Neural cell (in vitro differentiated cells): ENCODE measurements around the gene TMEM208. TPM values are rescaled to one million over a fixed set of nuclear protein-coding genes. Genes with fewer than 3 reads are reported as not detected.
A peak's percentile ranks its signal among the peaks of the same experiment; 100 is the strongest.

Experiments
- H2AFZ ChIP-seq: fragments of 200-600, 300-800 bp; sonication (generic), shearing (Covaris generic); 2 replicates; pipeline ENCODE4 v1.6.0; 2014; ENCODE audit warnings: low read depth, mild to moderate bottlenecking, antibody characterized with exemption, low read length, moderate library complexity
- H3F3A ChIP-seq: fragments of 200-600 bp; shearing (Covaris generic); 2 replicates; pipeline ENCODE4 v1.6.1; 2016; ENCODE audit warnings: mild to moderate bottlenecking, moderate library complexity, mixed read lengths, antibody characterized with exemption, low read length; ENCODE audit not compliant: insufficient read depth, poor library complexity, severe bottlenecking
- H3K27ac ChIP-seq: fragments of 200-600, 300-800 bp; sonication (generic), shearing (Covaris generic); 2 replicates; pipeline ENCODE4 v1.5.1; 2014; ENCODE audit warnings: mild to moderate bottlenecking, low read length, moderate library complexity
- H3K27me3 ChIP-seq: fragments of 300-800, 200-600 bp; sonication (generic), shearing (Covaris generic); 2 replicates; pipeline ENCODE4 v1.6.0; 2014; ENCODE audit warnings: mild to moderate bottlenecking, low read depth, low read length, moderate library complexity; ENCODE audit not compliant: insufficient read depth
- H3K36me3 ChIP-seq: fragments of 300-800, 200-600 bp; sonication (generic), shearing (Covaris generic); 2 replicates; pipeline ENCODE4 v1.5.1; 2014; ENCODE audit warnings: mild to moderate bottlenecking, antibody characterized with exemption, low read length, moderate library complexity; ENCODE audit not compliant: insufficient read depth
- H3K4me2 ChIP-seq: fragments of 300-800, 200-600 bp; sonication (generic), shearing (Covaris generic); 2 replicates; pipeline ENCODE4 v1.6.0; 2014; ENCODE audit warnings: mild to moderate bottlenecking, low read length
- H3K4me3 ChIP-seq: fragments of 300-800, 200-600 bp; sonication (generic), shearing (Covaris generic); 2 replicates; pipeline ENCODE4 v1.5.1; 2014; ENCODE audit warnings: mild to moderate bottlenecking, low read length, moderate library complexity
- H3K79me2 ChIP-seq: fragments of 200-600 bp; shearing (Covaris generic); replicated peaks from 2 replicates; pipeline ENCODE4 v1.6.0; 2014; ENCODE audit warnings: mild to moderate bottlenecking, low read length, moderate library complexity; ENCODE audit not compliant: insufficient read depth
- H3K9ac ChIP-seq: fragments of 300-800, 200-600 bp; sonication (generic), shearing (Covaris generic); 2 replicates; pipeline ENCODE4 v1.6.1; 2016; ENCODE audit warnings: mild to moderate bottlenecking, low read length, mixed read lengths
- H3K9me2 ChIP-seq: fragments of 200-600 bp; shearing (Covaris generic); 2 replicates; pipeline ENCODE4 v1.6.1; 2016; ENCODE audit warnings: mild to moderate bottlenecking, low read length, mixed read lengths; ENCODE audit not compliant: insufficient read depth
- H3K9me3 ChIP-seq: fragments of 200-600, 300-800 bp; sonication (generic), shearing (Covaris generic); 2 replicates; pipeline ENCODE4 v1.6.1; 2016; ENCODE audit warnings: mild to moderate bottlenecking, mixed run types, low read length, moderate library complexity, mixed read lengths
- H4K20me1 ChIP-seq: fragments of 200-600 bp; shearing (Covaris generic); 2 replicates; pipeline ENCODE4 v1.6.1; 2016; ENCODE audit warnings: mild to moderate bottlenecking, mixed run types; ENCODE audit not compliant: insufficient read depth
- CTCF ChIP-seq: fragments of 450-650 bp; IDR thresholded peaks from 2 replicates; pipeline ENCODE4 v1.5.1; 2014; ENCODE audit warnings: antibody characterized with exemption, mild to moderate bottlenecking, moderate library complexity; ENCODE audit not compliant: poor library complexity, severe bottlenecking
- EP300 ChIP-seq: fragments of 450-650 bp; conservative IDR thresholded peaks from 2 replicates; pipeline ENCODE4 v1.6.1; 2014; ENCODE audit warnings: antibody characterized with exemption, mild to moderate bottlenecking, moderate library complexity; ENCODE audit not compliant: poor library complexity, severe bottlenecking
- EZH2 ChIP-seq: fragments of 200-600, 300-800 bp; shearing (Covaris generic), sonication (generic); IDR thresholded peaks from 2 replicates; pipeline ENCODE4 v1.6.1; 2014; ENCODE audit warnings: antibody characterized with exemption, low read length, borderline replicate concordance, mild to moderate bottlenecking; ENCODE audit not compliant: insufficient read depth, poor library complexity, severe bottlenecking
- MXI1 ChIP-seq: fragments of 450-650 bp; conservative IDR thresholded peaks from 2 replicates; pipeline ENCODE4 v1.6.1; 2014; ENCODE audit warnings: antibody characterized with exemption, mild to moderate bottlenecking; ENCODE audit not compliant: poor library complexity, severe bottlenecking
- POLR2AphosphoS5 ChIP-seq: IDR thresholded peaks from 2 replicates; pipeline ENCODE4 v1.6.1; 2012
- RAD21 ChIP-seq: fragments of 450-650 bp; conservative IDR thresholded peaks from 2 replicates; pipeline ENCODE4 v1.6.1; 2014; ENCODE audit warnings: antibody characterized with exemption, mild to moderate bottlenecking, moderate library complexity
- REST ChIP-seq: IDR thresholded peaks from 2 replicates; pipeline ENCODE4 v1.6.1; 2012; ENCODE audit warnings: borderline replicate concordance
- SMC3 ChIP-seq: fragments of 450-650 bp; conservative IDR thresholded peaks from 2 replicates; pipeline ENCODE4 v1.6.1; 2014; ENCODE audit warnings: antibody characterized with exemption, mild to moderate bottlenecking, moderate library complexity; ENCODE audit not compliant: poor library complexity
- TAF1 ChIP-seq: IDR thresholded peaks from 2 replicates; pipeline ENCODE4 v1.6.1; 2012; ENCODE audit warnings: low read depth
- polyA plus RNA-seq: library from polyadenylated mRNA; depleted of rRNA; stranded (reverse); fragments of >200 nt; gene quantifications from 2 replicates; pipeline ENCODE4 v1.2.3, GENCODE V29; 2014

The TMEM208 gene
- polyA plus RNA-seq, 1 donor from 2014 or later = 53.5 TPM

DNA sequence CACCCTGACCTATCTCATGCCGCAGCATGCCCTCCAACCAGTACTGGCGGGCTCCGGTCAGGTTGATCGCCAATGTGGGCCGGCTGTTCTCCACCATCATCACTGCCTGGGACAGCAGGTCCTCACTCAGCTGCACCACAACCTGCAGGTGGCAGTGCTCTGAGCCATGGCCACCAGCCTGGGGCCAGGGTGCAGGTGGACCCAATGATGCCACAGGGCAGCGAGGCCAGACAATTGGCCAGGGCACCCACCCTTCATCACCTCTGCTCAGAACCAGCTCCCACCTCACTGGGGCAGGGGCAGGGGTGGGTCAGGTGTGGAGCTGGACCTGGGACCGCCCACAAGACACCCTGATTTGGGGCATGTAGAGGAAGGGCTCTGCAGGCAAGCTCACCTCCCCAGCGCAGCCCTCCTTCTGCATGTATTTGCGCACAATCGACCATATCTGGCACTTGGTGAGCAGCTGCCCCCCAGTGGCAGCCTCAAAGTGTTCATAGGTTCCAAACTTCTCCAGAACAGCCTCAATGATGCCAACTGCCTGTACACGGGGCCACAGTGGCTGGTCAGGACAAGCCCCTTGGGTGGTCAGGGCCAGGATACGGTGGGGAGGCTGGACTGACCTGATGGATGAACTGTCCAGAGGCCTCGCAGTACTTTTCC, 47.4 kb upstream of the TMEM208 start:
- peak overlapping the region; percentile 59 for H3K4me3 ChIP-seq
- H3K9ac ChIP-seq = no peak overlapping the region
- H3K27ac ChIP-seq = no peak overlapping the region
- peaks cover 24% of the 10 kb centered on the region for H3K79me2 ChIP-seq
- no peak for TF ChIP-seq RAD21
- no peak for TF ChIP-seq EZH2
- no peak for TF ChIP-seq MXI1
- no peak for TF ChIP-seq SMC3
- TF ChIP-seq POLR2AphosphoS5 = no peak
- no peak for TF ChIP-seq CTCF
- no peak for TF ChIP-seq REST
- TF ChIP-seq EP300 = no peak
- no peak for TF ChIP-seq TAF1
- no peaks in the 10 kb centered on the region for H3K36me3 ChIP-seq
- H4K20me1 ChIP-seq = peaks cover 16% of the 10 kb centered on the region
- H3K9me2 ChIP-seq = no peaks in the 10 kb centered on the region
- H2AFZ ChIP-seq = no peak overlapping the region
- no peaks in the 10 kb centered on the region for H3K9me3 ChIP-seq
- no peak overlapping the region for H3K4me2 ChIP-seq
- peaks cover 33% of the 10 kb centered on the region for H3K27me3 ChIP-seq
- no peaks in the 10 kb centered on the region for H3F3A ChIP-seq

DNA sequence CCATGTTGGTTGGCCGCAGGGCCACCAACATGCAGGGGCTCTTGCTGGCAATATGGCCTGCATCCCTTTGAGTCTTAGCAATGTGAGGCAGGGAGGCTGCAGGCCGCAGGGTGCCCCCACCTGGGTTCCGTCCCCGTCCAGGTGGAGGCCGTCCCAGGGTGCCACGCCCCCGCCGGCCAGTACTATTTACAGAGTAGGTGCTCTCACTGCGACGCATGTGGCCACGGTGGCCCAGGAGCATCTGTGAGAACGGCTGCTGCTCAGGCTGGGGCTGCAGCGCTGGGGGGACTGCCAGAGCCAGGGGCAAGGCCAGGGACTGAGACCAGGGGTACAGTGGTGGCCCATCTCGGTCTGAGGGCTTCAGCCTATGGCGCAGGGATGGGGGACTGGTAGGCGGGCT, 46.8 kb upstream of the TMEM208 start:
- H2AFZ ChIP-seq = no peak overlapping the region
- no peak overlapping the region for H3K9ac ChIP-seq
- H3K9me3 ChIP-seq = no peaks in the 10 kb centered on the region
- no peaks in the 10 kb centered on the region for H3K9me2 ChIP-seq
- peak overlapping the region; percentile 91 for H3K4me3 ChIP-seq
- H3K36me3 ChIP-seq = no peaks in the 10 kb centered on the region
- TF ChIP-seq SMC3 (no peak), RAD21 (no peak)
- H3F3A ChIP-seq = no peaks in the 10 kb centered on the region
- H3K4me2 ChIP-seq = no peak overlapping the region
- no peak overlapping the region for H3K27ac ChIP-seq
- H3K79me2 ChIP-seq = peaks cover 24% of the 10 kb centered on the region
- peaks cover 27% of the 10 kb centered on the region for H3K27me3 ChIP-seq
- peaks cover 14% of the 10 kb centered on the region for H4K20me1 ChIP-seq
